HG03457 (cell line): ENCODE results near the gene GAP43.
"Not testable (repeated sequence)": the region's sequence is repeated elsewhere in the genome, so short reads cannot be mapped to it uniquely, and the experiment has no call there.

Experiments
- ATAC-seq: cut with Tn5 transposase; IDR thresholded peaks from one replicate; pipeline ENCODE4 v1.9.1; 2021; ENCODE audit warnings: moderate number of reproducible peaks; ENCODE audit not compliant: unreplicated experiment

GAP43 gene

DNA sequence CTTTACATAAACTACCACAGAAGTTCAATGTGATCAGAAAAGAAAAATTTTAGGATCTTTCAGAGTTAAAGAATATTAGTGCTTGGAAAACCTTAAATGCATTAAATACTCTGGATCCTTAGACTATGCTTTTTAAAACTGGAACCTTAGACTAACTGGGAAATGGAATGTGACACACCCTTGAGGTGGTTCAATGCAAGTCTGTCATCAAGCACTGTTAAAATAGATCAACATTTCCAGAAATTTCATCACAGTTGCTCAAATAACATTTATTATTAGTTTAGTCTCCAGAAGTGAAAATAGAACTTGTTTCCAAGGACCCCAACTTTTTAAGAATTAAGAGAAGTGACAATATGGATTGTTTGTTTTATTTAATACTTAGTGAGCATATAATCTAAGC lies 71.8 kb downstream of the GAP43 start:
- no peak for ATAC-seq

DNA sequence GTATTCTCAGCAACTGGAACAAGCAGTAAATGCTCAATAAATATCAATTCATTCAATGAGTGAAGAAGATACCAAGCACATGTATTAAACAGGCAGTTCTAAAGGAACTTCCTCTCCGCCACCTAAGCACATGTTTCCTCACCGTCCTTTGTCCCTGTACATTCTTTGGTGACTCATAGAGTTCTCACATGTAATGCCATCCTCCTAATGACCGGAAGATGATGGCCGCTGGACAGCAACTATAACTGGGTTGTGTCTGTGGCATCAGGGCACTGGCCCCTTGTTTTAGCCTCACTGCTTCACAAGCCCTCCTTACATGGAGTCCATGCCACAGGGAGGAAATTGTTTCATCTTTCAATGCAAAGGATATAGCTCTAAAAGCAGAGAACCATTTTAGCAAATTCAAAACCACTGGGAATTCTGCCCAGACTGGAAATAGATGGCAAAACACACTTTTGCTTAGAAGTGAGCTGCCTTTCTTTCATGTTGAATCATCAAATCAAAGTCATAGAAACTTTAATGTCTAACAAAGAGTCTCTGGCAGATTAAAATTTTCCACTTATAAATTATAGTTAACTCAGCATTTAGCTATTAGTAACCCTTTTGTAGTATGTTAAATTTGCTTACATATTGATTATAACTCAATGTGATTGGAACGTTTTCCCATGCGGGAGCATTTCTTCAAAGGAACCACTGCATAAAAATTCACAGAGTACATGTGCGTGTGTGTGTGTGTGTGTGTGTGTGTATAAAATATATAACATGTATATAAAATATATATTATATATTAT lies 74.1 kb downstream of the GAP43 start:
- no peak for ATAC-seq

DNA sequence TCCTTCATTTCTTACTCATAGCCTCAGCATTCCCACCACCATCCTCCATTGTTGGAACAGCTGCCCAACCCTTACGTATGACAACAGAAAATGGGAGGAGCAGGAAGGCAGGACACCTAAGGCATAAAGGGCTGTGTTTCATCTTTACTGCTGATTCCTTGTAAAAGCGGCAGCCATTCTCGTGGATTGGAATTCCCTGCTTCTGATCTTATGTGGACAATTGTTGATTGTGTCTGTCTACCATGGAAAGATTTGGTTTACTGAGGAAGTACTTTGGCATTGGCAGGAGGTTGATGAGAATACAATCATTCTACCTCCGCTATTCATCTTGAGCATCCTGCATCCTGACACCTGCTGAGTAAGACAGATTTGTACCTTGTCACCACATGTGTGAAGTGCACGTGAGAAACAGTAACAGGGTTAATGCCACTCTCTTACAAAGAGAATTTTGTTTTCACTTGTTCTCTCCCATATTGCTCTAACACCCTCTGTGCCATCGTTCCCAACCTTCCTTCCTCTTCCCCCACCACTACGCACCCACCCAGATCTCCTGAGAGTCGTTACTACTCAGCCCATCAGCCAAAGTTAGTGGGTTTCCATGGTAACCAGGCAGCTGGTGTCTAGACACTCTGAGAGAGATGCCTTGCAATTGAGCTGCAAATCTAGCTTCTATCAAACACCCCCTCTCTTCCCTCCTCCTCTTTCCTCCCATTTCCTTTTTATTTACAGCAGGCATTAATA lies 75.7 kb downstream of the GAP43 start:
- ATAC-seq = no peak

GRCh38 chr3:115699706-115700105 lies 76.4 kb downstream of the GAP43 start:
- no peak for ATAC-seq

- no peak for ATAC-seq
These were observed 79.3 kb downstream of the GAP43 start for GRCh38 chr3:115702598-115702997.

- ATAC-seq = no peak
These were observed 81.5 kb downstream of the GAP43 start for GRCh38 chr3:115704661-115705338.

- ATAC-seq = no peak
These were observed 83.1 kb downstream of the GAP43 start for GRCh38 chr3:115706311-115706829.

GRCh38 chr3:115708540-115708939 lies 85.2 kb downstream of the GAP43 start:
- ATAC-seq = no peak

DNA sequence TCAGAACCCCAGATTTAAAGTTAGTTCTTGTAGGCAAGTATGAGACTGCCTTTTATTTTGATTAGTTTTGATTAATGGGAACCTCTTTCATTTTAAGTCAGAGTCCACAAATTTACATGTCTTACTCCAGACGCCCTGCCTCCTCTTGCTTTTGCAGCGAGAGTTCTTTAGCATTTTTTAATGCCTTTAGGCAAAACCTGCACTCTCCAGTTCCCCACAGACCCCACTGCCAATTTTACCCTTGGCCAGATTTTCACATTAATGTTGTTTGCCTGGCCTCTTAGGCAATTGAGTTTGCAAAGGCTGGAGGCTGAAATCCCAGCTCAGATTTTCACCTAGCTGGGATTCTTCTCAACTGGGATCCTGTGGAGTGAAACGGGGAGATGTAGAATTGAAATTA lies 85.8 kb downstream of the GAP43 start:
- no peak for ATAC-seq

DNA sequence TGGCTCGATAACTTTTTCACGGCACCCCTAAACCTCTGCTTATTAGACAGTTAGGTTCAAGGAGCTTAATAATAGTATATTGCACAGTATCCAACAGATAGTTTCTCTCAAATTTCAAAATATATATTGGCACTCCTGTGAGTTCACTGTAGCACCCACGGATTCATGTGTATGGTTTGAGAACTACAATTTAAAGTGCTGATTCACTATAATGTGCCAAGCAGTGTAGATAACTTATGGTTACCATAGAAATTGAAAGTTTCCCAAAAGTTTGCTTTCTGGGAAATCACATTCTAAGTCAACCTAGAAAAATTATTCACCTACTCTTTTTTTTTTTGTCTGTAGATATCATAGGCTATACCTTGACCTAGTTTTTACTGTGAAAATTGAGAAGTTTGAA lies 86.6 kb downstream of the GAP43 start:
- ATAC-seq = no peak

GRCh38 chr3:115710799-115711198 lies 87.5 kb downstream of the GAP43 start:
- ATAC-seq = no peak

DNA sequence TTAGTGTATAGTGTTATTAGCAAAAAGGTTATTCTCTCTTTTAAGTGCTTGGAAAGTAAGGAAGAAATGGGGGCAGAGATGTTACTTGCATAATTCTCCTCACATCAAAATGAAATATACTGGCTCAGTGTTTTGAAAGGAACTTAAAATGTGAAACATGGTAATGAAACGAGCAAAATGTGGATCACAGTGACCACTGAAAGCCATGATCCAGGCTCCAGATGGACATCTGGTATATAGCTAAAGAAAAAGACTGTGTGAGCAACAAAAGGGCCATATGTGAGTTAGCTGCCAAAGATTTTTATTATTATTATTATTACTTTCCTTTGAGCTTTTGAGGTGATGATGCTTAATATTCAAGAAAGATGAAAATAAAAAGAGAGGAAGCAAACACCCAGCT lies 89.6 kb downstream of the GAP43 start:
- ATAC-seq = no peak

- no peak for ATAC-seq
These were observed 90.0 kb downstream of the GAP43 start for GRCh38 chr3:115713284-115713683.

- ATAC-seq = no peak
These were observed 92.0 kb downstream of the GAP43 start for GRCh38 chr3:115715241-115715745.

GRCh38 chr3:115720983-115721382 lies 97.7 kb downstream of the GAP43 start:
- no peak for ATAC-seq

GRCh38 chr3:115725800-115726199 lies 102.5 kb downstream of the GAP43 start:
- ATAC-seq = no peak

- ATAC-seq = no peak
These were observed 103.8 kb downstream of the GAP43 start for GRCh38 chr3:115727135-115727534.

GRCh38 chr3:115728013-115728412 lies 104.7 kb downstream of the GAP43 start:
- no peak for ATAC-seq

DNA sequence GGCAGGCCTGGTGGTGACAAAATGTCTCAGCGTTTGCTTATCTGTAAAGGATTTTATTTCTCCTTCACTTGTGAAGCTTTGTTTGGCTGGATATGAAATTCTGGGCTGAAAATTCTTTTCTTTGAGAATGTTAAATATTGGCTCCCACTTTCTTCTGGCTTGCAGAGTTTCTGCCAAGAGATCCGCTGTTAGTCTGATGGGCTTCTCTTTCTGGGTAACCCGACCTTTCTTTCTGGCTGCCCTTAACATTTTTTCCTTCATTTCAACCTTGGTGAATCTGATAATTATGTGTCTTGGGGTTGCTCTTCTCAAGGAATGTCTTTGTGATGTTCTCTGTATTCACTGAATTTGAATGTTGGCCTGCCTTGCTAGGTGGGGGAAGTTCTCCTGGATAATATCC lies 113.0 kb downstream of the GAP43 start:
- not testable (repeated sequence) for ATAC-seq

GRCh38 chr3:115741650-115742049 lies 118.3 kb downstream of the GAP43 start:
- ATAC-seq = no peak

- not testable (repeated sequence) for ATAC-seq
These were observed 121.2 kb downstream of the GAP43 start for GRCh38 chr3:115744516-115744915.
